ENCODE results near the gene BTBD6.

BTBD6 gene

DNA sequence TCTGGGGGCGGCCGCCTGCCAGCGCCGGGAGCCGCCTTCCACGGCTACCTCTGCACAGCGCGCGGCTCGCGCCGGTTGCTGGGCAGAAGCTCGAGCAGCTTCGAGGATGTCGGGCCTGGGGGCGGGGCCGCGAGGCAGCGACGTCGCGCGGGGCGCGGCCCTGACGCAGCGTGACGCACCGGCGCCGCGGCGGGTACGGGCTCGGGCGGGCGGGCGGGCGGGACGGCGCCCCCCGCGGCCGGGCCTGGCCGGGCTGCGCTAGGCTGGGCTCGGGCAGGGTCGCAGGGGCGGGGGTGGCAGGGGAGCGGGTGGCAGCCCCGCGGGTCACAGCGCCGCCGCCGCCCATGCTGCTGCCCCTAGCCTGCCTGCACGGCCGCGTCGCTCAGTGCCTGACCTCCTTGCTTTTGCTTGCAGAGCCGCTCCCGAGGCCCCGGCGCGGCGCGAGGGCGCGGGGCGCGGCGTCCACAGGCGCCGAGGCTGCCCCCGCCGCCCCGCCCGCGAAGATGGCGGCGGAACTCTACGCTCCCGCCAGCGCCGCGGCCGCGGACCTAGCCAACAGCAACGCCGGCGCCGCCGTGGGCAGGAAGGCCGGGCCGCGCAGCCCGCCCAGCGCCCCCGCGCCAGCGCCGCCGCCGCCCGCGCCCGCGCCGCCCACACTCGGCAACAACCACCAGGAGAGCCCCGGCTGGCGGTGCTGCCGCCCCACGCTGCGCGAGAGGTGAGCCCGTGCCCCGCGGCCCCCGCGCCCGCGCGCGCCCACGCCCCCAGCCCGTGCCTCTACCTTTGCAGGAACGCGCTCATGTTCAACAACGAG lies at the start of gene BTBD6:
BTBD6 (plus strand) TSS at position 166 of the 814 bp plus-strand sequence; CDS start at position 345, 179 bp downstream.
- DNase-seq: peak; percentile 1

DNA sequence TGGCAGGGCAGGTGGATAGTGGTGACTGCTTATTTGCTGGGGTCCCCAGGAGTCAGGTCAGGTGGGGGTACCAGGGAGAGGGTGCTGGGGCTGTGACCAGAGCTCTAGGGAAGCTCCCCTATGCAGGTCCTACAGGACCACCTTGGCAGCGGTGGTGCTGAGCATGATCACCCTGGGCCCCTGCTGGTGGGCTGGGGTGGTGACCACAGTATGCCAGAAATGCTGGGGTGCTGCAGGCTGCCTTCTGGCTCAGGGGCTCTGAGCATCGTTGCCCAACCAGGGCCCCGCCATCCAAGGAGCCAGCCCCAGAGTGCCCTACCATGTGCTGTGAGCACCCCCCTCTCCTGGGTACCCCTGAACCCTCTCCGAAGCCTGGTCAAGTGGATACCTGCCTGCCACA lies 49.7 kb upstream of the BTBD6 start:
- DNase-seq: no peak

DNA sequence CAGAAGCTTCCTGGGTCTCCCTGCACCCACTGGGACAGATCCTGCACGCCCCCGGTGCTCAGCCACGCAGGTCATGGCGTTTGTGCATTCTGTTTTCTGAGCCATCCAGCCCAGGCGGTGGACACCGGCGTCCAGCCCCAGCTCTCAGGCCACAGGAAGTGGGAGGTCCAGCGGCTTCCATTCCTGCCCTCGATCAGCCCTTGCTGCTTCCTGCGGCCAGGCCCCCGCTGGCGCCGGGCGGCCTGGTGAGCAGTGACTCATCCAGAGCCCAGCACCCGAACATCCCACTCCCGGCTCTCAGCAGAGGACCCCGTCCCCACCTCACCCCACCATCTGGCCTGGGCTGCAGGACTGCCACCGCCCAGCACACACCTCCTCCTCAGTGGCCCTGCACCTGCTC lies 49.2 kb upstream of the BTBD6 start:
- DNase-seq: no peak

- DNase-seq: no peak
These were observed 48.3 kb upstream of the BTBD6 start for GRCh38 chr14:105200074-105200473.

- no peak for DNase-seq
These were observed 47.7 kb upstream of the BTBD6 start for GRCh38 chr14:105200641-105201040.

DNA sequence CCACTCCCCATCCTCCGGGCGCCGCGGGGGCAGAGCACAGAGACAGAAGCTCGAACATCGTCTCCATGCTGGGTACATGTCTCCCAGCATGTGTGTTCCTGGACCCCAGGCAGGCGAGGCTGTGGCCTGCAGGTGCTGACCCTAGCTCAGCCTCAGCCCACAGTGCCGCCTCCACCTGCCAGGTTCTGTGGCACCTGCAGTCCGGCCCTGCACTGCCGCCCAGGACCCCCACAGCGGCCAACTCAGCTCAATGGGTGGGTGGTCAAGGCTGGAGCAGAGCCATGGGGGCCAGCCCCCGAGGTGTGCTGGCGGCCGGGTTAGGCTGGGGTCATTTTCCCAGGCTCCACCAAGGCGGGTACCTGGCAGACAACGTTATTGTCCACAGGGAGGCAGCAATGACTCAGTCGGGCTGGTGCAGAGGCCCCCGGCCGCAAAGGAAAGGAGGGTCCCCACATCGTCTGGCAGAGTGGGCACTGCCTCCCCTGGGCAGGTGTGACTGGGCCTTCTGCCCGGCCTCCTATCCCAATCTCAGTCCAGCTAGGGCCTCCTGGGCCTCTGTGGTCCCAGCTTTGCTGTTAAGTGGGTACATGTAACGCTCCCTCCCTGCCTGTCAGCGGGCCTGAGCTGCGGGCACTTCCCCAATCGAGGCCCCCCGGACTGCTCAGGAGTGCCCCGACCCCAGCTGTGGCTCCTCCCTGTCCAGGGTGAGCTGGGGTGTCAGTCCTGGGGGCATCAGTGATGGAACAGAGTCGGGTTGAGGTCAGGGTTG lies 47.0 kb upstream of the BTBD6 start:
- no peak for DNase-seq

DNA sequence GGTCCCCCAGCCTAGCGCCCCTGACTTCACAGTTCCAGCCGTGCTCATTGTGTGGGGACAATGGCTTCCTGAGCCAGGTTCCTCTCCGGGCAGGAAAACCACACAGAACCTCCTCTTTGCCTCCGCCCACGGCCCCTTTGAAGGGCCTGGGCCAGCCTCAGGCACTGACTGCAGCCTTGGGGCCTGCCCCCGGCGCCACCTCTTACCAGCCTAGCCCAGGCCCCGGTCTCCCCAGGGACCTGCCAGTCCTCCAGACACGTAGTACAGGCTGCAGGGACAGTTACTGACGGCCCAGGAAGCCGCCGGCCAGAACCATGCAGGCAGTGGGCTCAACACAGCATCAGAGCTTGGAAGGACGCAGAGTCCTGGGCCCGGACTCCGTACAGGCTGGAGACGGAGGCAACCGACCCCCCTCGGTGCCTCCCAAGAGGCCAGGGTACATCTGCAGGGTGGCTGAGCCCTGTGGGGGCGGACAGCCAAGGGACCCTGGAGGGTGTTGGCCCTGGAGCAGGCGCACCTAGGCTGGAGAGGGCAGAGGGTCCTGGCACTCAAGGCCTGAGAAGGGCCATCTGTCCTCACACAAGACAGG lies 46.3 kb upstream of the BTBD6 start:
- no peak for DNase-seq

DNA sequence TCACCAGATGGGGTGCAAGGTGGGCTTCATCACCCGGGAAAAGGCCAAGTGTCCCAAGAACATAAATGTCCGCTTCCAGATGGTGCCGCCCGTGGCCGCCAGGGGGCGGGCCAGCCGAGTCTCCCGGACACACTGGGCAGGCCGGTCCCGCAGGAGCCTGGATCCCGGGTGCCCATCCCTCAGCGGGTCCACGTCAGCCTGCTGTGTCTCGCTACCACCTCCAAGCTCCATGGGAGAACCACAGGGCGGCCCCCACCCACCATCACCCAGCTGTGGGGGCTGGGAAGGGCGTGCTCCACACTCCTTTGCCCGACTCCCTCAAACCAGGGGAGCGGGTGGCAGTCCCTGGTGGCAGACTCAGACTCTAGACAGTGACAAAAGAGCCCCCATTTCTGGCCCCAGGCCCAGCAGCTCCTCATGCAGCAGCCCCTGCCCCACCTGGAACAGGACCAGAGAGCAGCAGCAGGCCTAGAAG lies 45.2 kb upstream of the BTBD6 start:
- no peak for DNase-seq

GRCh38 chr14:105203701-105204100 lies 44.6 kb upstream of the BTBD6 start:
- no peak for DNase-seq

DNA sequence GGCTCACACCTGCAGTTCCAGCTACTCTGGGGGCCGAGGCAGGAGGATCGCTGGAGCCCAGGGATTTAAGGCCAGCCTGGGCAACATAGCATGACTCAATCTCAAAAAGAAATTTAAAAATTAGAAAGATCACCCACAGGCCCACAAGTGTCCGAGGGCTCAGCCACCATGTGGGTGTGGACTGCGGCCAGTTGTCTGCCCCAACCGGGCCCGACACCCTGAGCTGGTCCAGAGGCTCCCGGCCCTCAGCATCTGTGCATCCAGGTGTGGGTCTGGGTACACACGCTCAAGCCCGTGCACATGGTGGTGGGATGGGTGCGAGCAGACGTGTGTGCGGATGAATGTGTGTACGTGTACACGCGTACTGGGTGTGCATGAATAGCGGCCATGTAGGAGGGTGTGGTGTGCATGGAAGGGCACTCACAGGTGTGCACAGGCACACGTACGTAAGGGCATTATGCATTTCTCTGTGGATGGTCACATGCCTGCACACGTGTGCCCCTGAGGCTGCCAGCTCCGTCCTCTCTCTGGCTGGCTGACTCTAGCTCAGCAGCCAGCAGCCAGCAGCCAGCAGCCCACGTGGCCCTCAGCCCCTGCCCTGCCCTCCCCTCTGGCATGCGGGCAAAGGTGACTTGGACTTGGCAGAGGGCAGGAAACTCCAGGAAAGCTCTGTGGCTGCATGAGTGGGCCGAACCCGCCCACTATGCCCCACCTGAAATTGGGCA lies 44.0 kb upstream of the BTBD6 start:
- no peak for DNase-seq

- no peak for DNase-seq
These were observed 43.2 kb upstream of the BTBD6 start for GRCh38 chr14:105204931-105205672.

DNA sequence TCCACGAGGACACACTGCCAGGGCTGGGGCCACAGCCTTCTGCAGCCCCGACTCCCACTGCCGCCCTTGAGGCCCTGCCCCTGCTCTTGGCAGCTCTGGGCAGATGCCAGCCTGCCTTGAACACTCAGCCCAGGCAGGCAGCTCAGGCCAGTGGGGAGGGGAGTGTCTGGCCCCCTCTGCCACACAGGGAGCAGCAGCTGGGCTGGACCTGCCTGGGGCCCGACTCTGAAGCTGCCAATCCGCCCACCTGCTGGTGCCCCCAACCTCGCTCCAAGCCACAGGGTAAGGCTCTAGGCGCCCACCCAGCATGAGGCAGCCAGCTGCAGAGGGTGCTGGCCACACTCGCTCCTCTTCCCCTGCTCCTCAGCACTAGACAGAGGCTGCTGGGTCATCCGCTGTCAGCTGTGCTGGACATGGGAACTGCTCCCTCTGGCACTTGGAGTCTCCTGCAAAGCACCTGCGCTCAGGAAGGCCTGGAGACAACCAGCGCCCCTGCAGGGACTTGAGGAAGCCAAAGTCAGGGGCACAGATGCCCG lies 42.6 kb upstream of the BTBD6 start:
- no peak for DNase-seq

- DNase-seq: no peak
These were observed 41.5 kb upstream of the BTBD6 start for GRCh38 chr14:105206873-105207272.

GRCh38 chr14:105207460-105207901 lies 40.9 kb upstream of the BTBD6 start:
- DNase-seq: no peak

GRCh38 chr14:105207996-105208737 lies 40.2 kb upstream of the BTBD6 start:
- no peak for DNase-seq

DNA sequence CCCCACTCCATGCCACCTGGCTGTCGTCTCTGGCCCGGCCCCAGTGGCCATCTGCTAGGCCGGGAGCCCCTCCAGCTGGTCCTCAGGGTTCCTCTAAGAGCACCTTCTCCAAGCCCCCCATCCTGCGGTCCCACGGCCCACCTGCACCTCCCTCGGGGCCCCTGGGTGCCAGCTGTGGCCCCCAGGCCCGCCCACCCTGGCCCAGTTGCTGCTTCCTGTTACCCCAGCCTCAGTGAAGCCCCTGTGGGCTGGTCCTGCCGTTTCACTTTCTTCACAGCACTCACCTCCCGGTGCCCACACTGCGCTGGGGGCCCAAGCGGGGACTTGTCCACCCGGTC lies 39.6 kb upstream of the BTBD6 start:
- DNase-seq: no peak

GRCh38 chr14:105209091-105209490 lies 39.2 kb upstream of the BTBD6 start:
- DNase-seq: no peak

- DNase-seq: no peak
These were observed 38.7 kb upstream of the BTBD6 start for GRCh38 chr14:105209646-105210045.

- no peak for DNase-seq
These were observed 37.9 kb upstream of the BTBD6 start for GRCh38 chr14:105210266-105211025.

- DNase-seq: no peak
These were observed 37.1 kb upstream of the BTBD6 start for GRCh38 chr14:105211086-105211757.

All from NCI-H187 treated with DMSO at 0.1 percent for 48 hours (cell line).